GM21515 (cell line): ENCODE measurements around the gene MAGEA1.
"Not testable (repeated sequence)": the region's sequence is repeated elsewhere in the genome, so short reads cannot be mapped to it uniquely, and the experiment has no call there.

Experiments
- ATAC-seq: cut with Tn5 transposase; IDR thresholded peaks from one replicate; pipeline ENCODE4 v1.9.1; 2021; ENCODE audit not compliant: unreplicated experiment

MAGEA1 gene

GRCh38 chrX:153179131-153179530, at the start of gene MAGEA1:
TSS of gene MAGEA1 (plus strand) at chrX:153179284. CDS start at chrX:153182390, 3,106 bp downstream.
- no peak for ATAC-seq

GRCh38 chrX:153132924-153133323, 46.2 kb upstream of the MAGEA1 start:
- not testable (repeated sequence) for ATAC-seq

- not testable (repeated sequence) for ATAC-seq
Measured at GRCh38 chrX:153139074-153139473, 40.0 kb upstream of the MAGEA1 start.

GRCh38 chrX:153146288-153146687, 32.8 kb upstream of the MAGEA1 start:
- ATAC-seq, result not testable (repeated sequence)

- no peak for ATAC-seq
Measured at GRCh38 chrX:153153516-153153915, 25.6 kb upstream of the MAGEA1 start.

GRCh38 chrX:153157450-153157849, 21.6 kb upstream of the MAGEA1 start:
- ATAC-seq, result no peak

- no peak for ATAC-seq
Measured at GRCh38 chrX:153158319-153158718, 20.8 kb upstream of the MAGEA1 start.

- ATAC-seq, result no peak
Measured at GRCh38 chrX:153161952-153162351, 17.1 kb upstream of the MAGEA1 start.

GRCh38 chrX:153164733-153165132, 14.4 kb upstream of the MAGEA1 start:
- ATAC-seq, result no peak

GRCh38 chrX:153168423-153168822, 10.7 kb upstream of the MAGEA1 start:
- ATAC-seq, result not testable (repeated sequence)

- no peak for ATAC-seq
Measured at GRCh38 chrX:153181822-153182221, 2.7 kb downstream of the MAGEA1 start.

- no peak for ATAC-seq
Measured at GRCh38 chrX:153184787-153185186, 5.7 kb downstream of the MAGEA1 start.

GRCh38 chrX:153190381-153190780, 11.3 kb downstream of the MAGEA1 start:
- no peak for ATAC-seq

GRCh38 chrX:153200462-153200861, 21.4 kb downstream of the MAGEA1 start:
- no peak for ATAC-seq

GRCh38 chrX:153206425-153207046, 27.5 kb downstream of the MAGEA1 start:
- ATAC-seq, result no peak

- ATAC-seq, result no peak
Measured at GRCh38 chrX:153209347-153209746, 30.3 kb downstream of the MAGEA1 start.

- ATAC-seq, result no peak
Measured at GRCh38 chrX:153214934-153215333, 35.9 kb downstream of the MAGEA1 start.

- ATAC-seq, result no peak
Measured at GRCh38 chrX:153216926-153217325, 37.8 kb downstream of the MAGEA1 start.

GRCh38 chrX:153225438-153226098, 46.5 kb downstream of the MAGEA1 start:
- no peak for ATAC-seq

- no peak for ATAC-seq
Measured at GRCh38 chrX:153226344-153227185, 47.5 kb downstream of the MAGEA1 start.
